ENCODE data around the gene CKAP4.

GRCh38 chr12:106226884-106227640, 20.8 kb downstream of the CKAP4 start:
- TF ChIP-seq POLR2A (IDR thresholded peaks at IDR 0.05) (no peak), CTCF (IDR thresholded peaks at IDR 0.05) (peak; percentile 55 to 89 (median 84))

Measured in Peyer's patch (tissue), 4 donors.